Gastroesophageal sphincter (tissue), 3 donors: ENCODE measurements around the gene ADIPOR2.

Source experiments
- POLR2A ChIP-seq, 2 donors: fragments of 450-650 bp; IDR thresholded peaks; one replicate each; pipeline ENCODE4 v1.6.1; 2017; ENCODE audit warnings: antibody characterized with exemption in 2 of 2, mild to moderate bottlenecking in 2 of 2, moderate library complexity in 1 of 2
- TF ChIP-seq, protein P1 (sequence below), 4 experiments: fragments of 200-600 bp in 2 of 4; fragments of 450-650 bp in 2 of 4; sonication (generic) in 1 of 4; IDR thresholded peaks; one replicate each; pipeline ENCODE4 v1.5.1; 2017 to 2019; ENCODE audit warnings: antibody characterized with exemption in 4 of 4, mild to moderate bottlenecking in 2 of 4, moderate library complexity in 2 of 4

- TF ChIP-seq, protein P1, sequence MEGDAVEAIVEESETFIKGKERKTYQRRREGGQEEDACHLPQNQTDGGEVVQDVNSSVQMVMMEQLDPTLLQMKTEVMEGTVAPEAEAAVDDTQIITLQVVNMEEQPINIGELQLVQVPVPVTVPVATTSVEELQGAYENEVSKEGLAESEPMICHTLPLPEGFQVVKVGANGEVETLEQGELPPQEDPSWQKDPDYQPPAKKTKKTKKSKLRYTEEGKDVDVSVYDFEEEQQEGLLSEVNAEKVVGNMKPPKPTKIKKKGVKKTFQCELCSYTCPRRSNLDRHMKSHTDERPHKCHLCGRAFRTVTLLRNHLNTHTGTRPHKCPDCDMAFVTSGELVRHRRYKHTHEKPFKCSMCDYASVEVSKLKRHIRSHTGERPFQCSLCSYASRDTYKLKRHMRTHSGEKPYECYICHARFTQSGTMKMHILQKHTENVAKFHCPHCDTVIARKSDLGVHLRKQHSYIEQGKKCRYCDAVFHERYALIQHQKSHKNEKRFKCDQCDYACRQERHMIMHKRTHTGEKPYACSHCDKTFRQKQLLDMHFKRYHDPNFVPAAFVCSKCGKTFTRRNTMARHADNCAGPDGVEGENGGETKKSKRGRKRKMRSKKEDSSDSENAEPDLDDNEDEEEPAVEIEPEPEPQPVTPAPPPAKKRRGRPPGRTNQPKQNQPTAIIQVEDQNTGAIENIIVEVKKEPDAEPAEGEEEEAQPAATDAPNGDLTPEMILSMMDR (IDR thresholded peaks at IDR 0.05), result no peak
- TF ChIP-seq POLR2A (IDR thresholded peaks at IDR 0.05), result no peak
Observed at GRCh38 chr12:1688086-1688710, 2.7 kb upstream of the ADIPOR2 start.
